HCT116 (cell line): ENCODE data around the gene YLPM1. TPM values are rescaled to one million over a fixed set of nuclear protein-coding genes. Genes with fewer than 3 reads are reported as not detected.

Experiments
- ATAC-seq: fragments of 200-7000 bp; cut with Tn5 transposase; 2 replicates; pipeline ENCODE4 v1.9.1; 2020; ENCODE audit warnings: mild to moderate bottlenecking, moderate library complexity
- BruUV-seq: library from RNA; stranded (reverse); fragments of 400-500 nt; replicated peaks from 2 replicates; lab custom pipeline; 2021; lab: Mats Ljungman, UMichigan
- CTCF ChIA-PET: fragments of 300-600 bp; sonication (Branson Sonifier 250); formaldehyde crosslinking; loops from one replicate; lab custom pipeline; 2021; ENCODE audit warnings: antibody characterized with exemption; lab: Charles Lee
- POLR2A ChIA-PET: fragments of 300-600, 350-600 bp; sonication (Branson Sonifier 250); formaldehyde crosslinking; loops from one replicate; lab custom pipeline; 2021; ENCODE audit warnings: antibody characterized with exemption; lab: Charles Lee
- RAD21 ChIA-PET, 2 experiments: fragments of 300-600 bp; sonication (Branson Sonifier 250); formaldehyde crosslinking; loops; one replicate each; lab custom pipeline; 2023; ENCODE audit warnings: low total read pairs in 2 of 2; ENCODE audit not compliant: uncharacterized antibody in 2 of 2, unreplicated experiment in 2 of 2, low non-redundant PET in 1 of 2; lab: Charles Lee
- DNase-seq: peaks from one replicate; pipeline ENCODE4 v3.0.0-alpha.2; 2010; ENCODE audit warnings: low read depth, low spot score
- H2AFZ ChIP-seq: fragments of 200-600 bp; shearing (Covaris generic), sonication (generic); 2 replicates; pipeline ENCODE4 v1.6.1; 2017; ENCODE audit warnings: low read depth, mixed run types, mixed read lengths, antibody characterized with exemption, low read length; ENCODE audit not compliant: poor library complexity, severe bottlenecking
- H3K27ac ChIP-seq: 2 replicates; pipeline ENCODE4 v1.5.1; 2012; ENCODE audit warnings: low read depth, low read length
- H3K27me3 ChIP-seq: fragments of 200-600 bp; sonication (generic); 2 replicates; pipeline ENCODE4 v1.6.1; 2016; ENCODE audit warnings: mixed run types, low read length, mixed read lengths; ENCODE audit not compliant: insufficient read depth
- H3K36me3 ChIP-seq, 2 experiments: fragments of 200-500 bp in 1 of 2; fragments of 200-600 bp in 1 of 2; sonication (Bioruptor generic) in 1 of 2; sonication (generic) in 1 of 2; 2 replicates each; pipeline versions ENCODE4 v1.5.1 to v1.6.1; 2014 to 2016; ENCODE audit warnings: low read length in 2 of 2, inconsistent platforms in 1 of 2, mixed read lengths in 1 of 2, mixed run types in 1 of 2; ENCODE audit not compliant: insufficient read depth in 2 of 2, control insufficient read depth in 1 of 2
- H3K4me1 ChIP-seq, 2 experiments: fragments of 200-600 bp in 1 of 2; sonication (generic) in 1 of 2; 2 replicates each; pipeline versions ENCODE4 v1.5.1 to v1.6.1; 2012 to 2017; ENCODE audit warnings: low read length in 2 of 2, inconsistent platforms in 1 of 2, mild to moderate bottlenecking in 1 of 2, mixed read lengths in 1 of 2, mixed run types in 1 of 2, moderate library complexity in 1 of 2; ENCODE audit not compliant: insufficient read depth in 2 of 2, control insufficient read depth in 1 of 2
- H3K4me2 ChIP-seq: fragments of 200-600 bp; sonication (generic); 2 replicates; pipeline ENCODE4 v1.6.1; 2017; ENCODE audit warnings: mixed run types, low read length, mixed read lengths
- H3K4me3 ChIP-seq, 2 experiments: fragments of 200-600 bp in 1 of 2; sonication (generic) in 1 of 2; replicated peaks in 1 of 2; 2 replicates each; pipeline ENCODE4 v1.5.1; 2011 to 2016; ENCODE audit warnings: low read length in 2 of 2, control low read depth in 1 of 2, low read depth in 1 of 2, mild to moderate bottlenecking in 1 of 2, mixed read lengths in 1 of 2, mixed run types in 1 of 2
- H3K79me2 ChIP-seq: fragments of 200-600 bp; sonication (generic); 2 replicates; pipeline ENCODE4 v1.6.1; 2017; ENCODE audit warnings: mild to moderate bottlenecking, mixed run types, low read length, moderate library complexity, mixed read lengths; ENCODE audit not compliant: insufficient read depth
- H3K9ac ChIP-seq: fragments of 200-600 bp; sonication (generic); 2 replicates; pipeline ENCODE4 v1.6.1; 2016; ENCODE audit warnings: low read length, mixed read lengths
- H3K9me2 ChIP-seq: fragments of 200-600 bp; sonication (generic), shearing (Covaris generic); 2 replicates; pipeline ENCODE4 v1.6.1; 2017; ENCODE audit warnings: mixed run types, mild to moderate bottlenecking, moderate library complexity; ENCODE audit not compliant: insufficient read depth
- H3K9me3 ChIP-seq, 2 experiments: fragments of 200-500 bp in 1 of 2; fragments of 200-600 bp in 1 of 2; sonication (Bioruptor generic) in 1 of 2; sonication (generic) in 1 of 2; 2 replicates each; pipeline ENCODE4 v1.6.1; 2014 to 2017; ENCODE audit warnings: low read length in 2 of 2, mixed read lengths in 2 of 2, inconsistent platforms in 1 of 2, low read depth in 1 of 2, mild to moderate bottlenecking in 1 of 2, mixed run types in 1 of 2, moderate library complexity in 1 of 2; ENCODE audit not compliant: control insufficient read depth in 1 of 2, insufficient read depth in 1 of 2
- H4K20me1 ChIP-seq: fragments of 200-600 bp; sonication (generic), shearing (Covaris generic); 2 replicates; pipeline ENCODE4 v1.6.1; 2017; ENCODE audit warnings: mixed run types, mild to moderate bottlenecking, moderate library complexity; ENCODE audit not compliant: insufficient read depth
- EZH2 ChIP-seq: fragments of 200-600 bp; sonication (generic); IDR thresholded peaks from 2 replicates; pipeline ENCODE4 v1.6.1; 2017; ENCODE audit warnings: antibody characterized with exemption, mixed run types
- POLR2A ChIP-seq: IDR thresholded peaks from 2 replicates; pipeline ENCODE4 v1.7.0; 2011; ENCODE audit warnings: borderline replicate concordance; ENCODE audit not compliant: insufficient read depth, insufficient read length; ENCODE audit errors: extremely low read depth
- POLR2AphosphoS5 ChIP-seq: IDR thresholded peaks from 2 replicates; pipeline ENCODE4 v1.6.1; 2011; ENCODE audit warnings: mild to moderate bottlenecking, low read depth, low read length, moderate library complexity
- RAD21 ChIP-seq: IDR thresholded peaks from 2 replicates; pipeline ENCODE4 v1.6.1; 2012; ENCODE audit warnings: low read depth, mild to moderate bottlenecking
- YY1 ChIP-seq: IDR thresholded peaks from 2 replicates; pipeline ENCODE4 v1.6.1; 2011; ENCODE audit warnings: low read length, low read depth, moderate library complexity, mild to moderate bottlenecking; ENCODE audit not compliant: insufficient replicate concordance; ENCODE audit errors: extremely low read depth
- ZNF274 ChIP-seq: fragments of 200-500 bp; sonication (Bioruptor generic); IDR thresholded peaks from 2 replicates; pipeline ENCODE4 v1.6.1; 2014; ENCODE audit warnings: mild to moderate bottlenecking, low read depth, low read length, inconsistent platforms
- intact Hi-C: fragments of 100-400 bp; cut with micrococcal nuclease; formaldehyde crosslinking; loops from 2 replicates; pipeline ENCODE4 v1.10.0; 2022
- total RNA-seq: library from RNA; stranded (reverse); gene quantifications from one replicate; pipeline ENCODE4 v1.2.1, GENCODE V29; 2021; ENCODE audit not compliant: unreplicated experiment
- TF ChIP-seq, protein P1 (sequence below): IDR thresholded peaks from 2 replicates; pipeline ENCODE4 v1.6.1; 2012; ENCODE audit warnings: low read depth

Gene YLPM1
- total RNA-seq, 1 experiment from 2014 or later, result 55.1 TPM

DNA sequence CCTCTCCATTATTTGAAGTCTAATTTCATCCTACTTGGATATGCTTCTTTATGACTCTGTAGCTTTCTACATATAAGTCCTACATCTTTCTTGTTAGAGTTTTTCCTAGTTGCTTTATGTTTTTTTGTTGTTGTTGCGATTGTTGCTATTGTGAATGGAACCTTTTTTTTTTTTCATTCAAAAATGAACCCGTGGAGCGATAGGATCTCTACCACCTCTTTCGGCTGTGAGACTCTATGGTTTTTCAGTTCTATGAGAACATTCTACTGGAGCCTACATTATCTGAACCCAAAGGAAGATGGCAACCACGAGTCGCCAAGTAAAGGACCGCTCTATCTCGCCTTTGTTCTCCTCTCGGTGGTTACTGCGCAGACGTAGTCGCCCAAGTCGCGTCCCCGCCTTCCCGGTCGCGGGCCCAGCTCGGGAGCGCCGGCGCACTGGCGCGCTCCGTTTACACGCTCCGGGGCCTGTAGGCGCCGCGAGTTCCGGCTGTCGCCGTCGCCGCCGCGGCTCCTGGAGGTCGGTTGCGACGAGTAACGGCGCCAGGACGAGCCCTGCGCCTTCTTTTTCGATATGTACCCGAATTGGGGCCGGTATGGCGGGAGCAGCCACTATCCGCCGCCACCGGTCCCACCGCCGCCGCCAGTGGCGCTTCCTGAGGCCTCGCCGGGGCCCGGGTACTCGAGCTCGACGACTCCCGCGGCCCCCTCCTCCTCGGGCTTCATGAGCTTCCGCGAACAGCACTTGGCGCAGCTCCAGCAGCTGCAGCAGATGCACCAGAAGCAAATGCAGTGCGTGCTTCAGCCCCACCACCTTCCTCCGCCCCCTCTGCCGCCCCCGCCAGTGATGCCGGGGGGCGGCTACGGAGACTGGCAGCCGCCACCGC, at the start of gene YLPM1 (continued):
- TF ChIP-seq, protein P1, sequence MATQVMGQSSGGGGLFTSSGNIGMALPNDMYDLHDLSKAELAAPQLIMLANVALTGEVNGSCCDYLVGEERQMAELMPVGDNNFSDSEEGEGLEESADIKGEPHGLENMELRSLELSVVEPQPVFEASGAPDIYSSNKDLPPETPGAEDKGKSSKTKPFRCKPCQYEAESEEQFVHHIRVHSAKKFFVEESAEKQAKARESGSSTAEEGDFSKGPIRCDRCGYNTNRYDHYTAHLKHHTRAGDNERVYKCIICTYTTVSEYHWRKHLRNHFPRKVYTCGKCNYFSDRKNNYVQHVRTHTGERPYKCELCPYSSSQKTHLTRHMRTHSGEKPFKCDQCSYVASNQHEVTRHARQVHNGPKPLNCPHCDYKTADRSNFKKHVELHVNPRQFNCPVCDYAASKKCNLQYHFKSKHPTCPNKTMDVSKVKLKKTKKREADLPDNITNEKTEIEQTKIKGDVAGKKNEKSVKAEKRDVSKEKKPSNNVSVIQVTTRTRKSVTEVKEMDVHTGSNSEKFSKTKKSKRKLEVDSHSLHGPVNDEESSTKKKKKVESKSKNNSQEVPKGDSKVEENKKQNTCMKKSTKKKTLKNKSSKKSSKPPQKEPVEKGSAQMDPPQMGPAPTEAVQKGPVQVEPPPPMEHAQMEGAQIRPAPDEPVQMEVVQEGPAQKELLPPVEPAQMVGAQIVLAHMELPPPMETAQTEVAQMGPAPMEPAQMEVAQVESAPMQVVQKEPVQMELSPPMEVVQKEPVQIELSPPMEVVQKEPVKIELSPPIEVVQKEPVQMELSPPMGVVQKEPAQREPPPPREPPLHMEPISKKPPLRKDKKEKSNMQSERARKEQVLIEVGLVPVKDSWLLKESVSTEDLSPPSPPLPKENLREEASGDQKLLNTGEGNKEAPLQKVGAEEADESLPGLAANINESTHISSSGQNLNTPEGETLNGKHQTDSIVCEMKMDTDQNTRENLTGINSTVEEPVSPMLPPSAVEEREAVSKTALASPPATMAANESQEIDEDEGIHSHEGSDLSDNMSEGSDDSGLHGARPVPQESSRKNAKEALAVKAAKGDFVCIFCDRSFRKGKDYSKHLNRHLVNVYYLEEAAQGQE, result no peak
- TF ChIP-seq ZNF274, result no peak
- TF ChIP-seq EZH2, result no peak
- peak; percentile 92 for TF ChIP-seq POLR2A

DNA sequence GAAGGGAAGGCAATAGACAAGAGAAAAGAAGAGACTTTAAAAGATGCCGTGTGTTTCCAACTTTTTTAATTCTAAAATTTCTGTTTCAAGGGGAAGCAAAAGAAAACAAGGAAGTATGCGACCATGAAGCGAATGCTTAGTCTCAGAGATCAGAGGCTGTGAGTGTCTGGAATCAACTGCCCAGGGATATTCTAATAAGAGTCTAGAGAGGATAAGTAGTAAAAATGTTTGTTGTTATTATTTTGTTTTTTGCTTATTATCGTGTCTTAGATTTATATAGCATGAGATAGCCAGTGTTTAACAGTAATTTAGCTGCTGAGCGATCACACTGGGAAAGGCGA, 49.8 kb upstream of the YLPM1 start:
- Histone ChIP-seq H3K9ac (peak overlapping the region; percentile 86), H3K27ac (peak overlapping the region; percentile 36), H3K4me2 (peak overlapping the region; percentile 89), H3K9me2 (no peaks in the 10 kb centered on the region), H2AFZ (no peak overlapping the region), H3K4me3 (peak overlapping the region; percentile 74 to 94), H3K27me3 (no peaks in the 10 kb centered on the region), H3K79me2 (peaks cover 62% of the 10 kb centered on the region), H3K9me3 (no peaks in the 10 kb centered on the region), H3K4me1 (peaks cover 5 to 14% of the 10 kb centered on the region in 2 experiments; a peak in 3 of 4 replicates), H4K20me1 (no peaks in the 10 kb centered on the region), H3K36me3 (peaks cover 0 to 28% of the 10 kb centered on the region in 2 experiments; a peak in 3 of 4 replicates)
- CTCF ChIA-PET, result no interaction called here
- RAD21 ChIA-PET, result no interaction called here
- TF ChIP-seq RAD21 (0 out of 2 replicates have a peak, but pooled peaks have one; percentile 0), YY1 (no peak), POLR2AphosphoS5 (no peak)
- ATAC-seq (0 out of 2 replicates have a peak, but pooled peaks have one; percentile 7), DNase-seq (no peak)
- POLR2A ChIA-PET, result no interaction called here
- BruUV-seq, result no TSS peak
- intact Hi-C loops, result loop anchor here (5.0 kb wide), 1 partner anchor 96 kb away; no protein-coding TSS in a partner anchor
